CD14-positive monocyte (primary cell): Measurements from ENCODE around the gene TAS1R2. TPM values are rescaled to one million over a fixed set of nuclear protein-coding genes. Genes with fewer than 3 reads are reported as not detected.

Experiments used
- DNase-seq, 3 donors: peaks; one replicate each; pipeline ENCODE4 v3.0.0-alpha.2; 2011 to 2022
- H2AFZ ChIP-seq: 2 replicates; pipeline ENCODE4 v1.6.0; 2012; ENCODE audit warnings: mild to moderate bottlenecking, low read depth, low read length, inconsistent platforms; ENCODE audit not compliant: insufficient read depth, poor library complexity, severe bottlenecking
- H3K27ac ChIP-seq, 2 donors: 1 replicate in 1 of 2; 2 replicates in 1 of 2; pipeline ENCODE4 v1.5.1; 2012 to 2013; ENCODE audit warnings: low read length in 2 of 2, control low read depth in 1 of 2, inconsistent platforms in 1 of 2, low read depth in 1 of 2, mild to moderate bottlenecking in 1 of 2
- H3K27me3 ChIP-seq, 2 donors: one replicate each; pipeline versions ENCODE4 v1.6.0 to v1.6.1; 2011 to 2013; ENCODE audit warnings: low read length in 2 of 2; ENCODE audit not compliant: control insufficient read depth in 2 of 2, insufficient read depth in 2 of 2
- H3K36me3 ChIP-seq, 2 donors: replicated peaks in 1 of 2; 1 replicate in 1 of 2; 2 replicates in 1 of 2; pipeline versions ENCODE4 v1.5.1 to v1.6.1; 2012 to 2013; ENCODE audit warnings: low read length in 2 of 2, control low read depth in 1 of 2, inconsistent platforms in 1 of 2, mild to moderate bottlenecking in 1 of 2; ENCODE audit not compliant: insufficient read depth in 2 of 2, control insufficient read depth in 1 of 2
- H3K4me1 ChIP-seq, 2 donors: 1 replicate in 1 of 2; 2 replicates in 1 of 2; pipeline versions ENCODE4 v1.5.1 to v1.6.1; 2012 to 2013; ENCODE audit warnings: low read length in 2 of 2, control low read depth in 1 of 2, inconsistent platforms in 1 of 2, mild to moderate bottlenecking in 1 of 2, moderate library complexity in 1 of 2; ENCODE audit not compliant: insufficient read depth in 2 of 2, control insufficient read depth in 1 of 2
- H3K4me2 ChIP-seq: replicated peaks from 2 replicates; pipeline ENCODE3; 2012; ENCODE audit warnings: low read length, moderate library complexity, mild to moderate bottlenecking; ENCODE audit not compliant: poor library complexity, severe bottlenecking; ENCODE audit errors: extremely low read depth
- H3K4me3 ChIP-seq, 3 experiments: fragments of 200-600 bp in 1 of 3; sonication (generic) in 1 of 3; replicated peaks in 1 of 3; 1 replicate in 2 of 3; 2 replicates in 1 of 3; pipeline ENCODE4 v1.5.1; 2011 to 2013; ENCODE audit warnings: low read length in 3 of 3, mild to moderate bottlenecking in 3 of 3, control low read depth in 2 of 3, low read depth in 2 of 3, inconsistent platforms in 1 of 3, moderate library complexity in 1 of 3
- H3K79me2 ChIP-seq: 2 replicates; pipeline ENCODE4 v1.6.0; 2012; ENCODE audit warnings: mild to moderate bottlenecking, control low read depth, inconsistent platforms, low read length, moderate library complexity; ENCODE audit not compliant: insufficient read depth
- H3K9ac ChIP-seq: 2 replicates; pipeline ENCODE4 v1.6.0; 2017; ENCODE audit warnings: low read length, mild to moderate bottlenecking; ENCODE audit not compliant: insufficient read depth, poor library complexity, severe bottlenecking
- H3K9me3 ChIP-seq, 2 donors: replicated peaks in 1 of 2; 1 replicate in 1 of 2; 2 replicates in 1 of 2; pipeline versions ENCODE4 v1.5.1 to v1.6.1; 2012 to 2013; ENCODE audit warnings: low read length in 2 of 2, control low read depth in 1 of 2; ENCODE audit not compliant: control insufficient read depth in 1 of 2, insufficient read depth in 1 of 2
- H4K20me1 ChIP-seq: 2 replicates; pipeline ENCODE4 v1.6.0; 2012; ENCODE audit warnings: mild to moderate bottlenecking, low read length, control low read depth, moderate library complexity; ENCODE audit not compliant: insufficient read depth
- H3K27ac Mint-ChIP-seq, 7 donors: one replicate each; pipeline ENCODE4 v1.8.0; 2020; ENCODE audit warnings: mild to moderate bottlenecking in 7 of 7, mixed read lengths in 7 of 7, moderate library complexity in 6 of 7, inconsistent platforms in 2 of 7
- H3K27me3 Mint-ChIP-seq, 3 donors: one replicate each; pipeline ENCODE4 v1.8.0; 2021 to 2022; ENCODE audit warnings: low read depth in 3 of 3, mild to moderate bottlenecking in 3 of 3, mixed read lengths in 3 of 3, moderate library complexity in 3 of 3, inconsistent platforms in 1 of 3
- H3K36me3 Mint-ChIP-seq, 2 donors: one replicate each; pipeline ENCODE4 v1.8.0; 2020; ENCODE audit warnings: mixed read lengths in 2 of 2, inconsistent platforms in 1 of 2, mild to moderate bottlenecking in 1 of 2
- H3K4me1 Mint-ChIP-seq: one replicate; pipeline ENCODE4 v1.8.0; 2020; ENCODE audit warnings: mild to moderate bottlenecking, mixed read lengths
- H3K4me3 Mint-ChIP-seq, 2 donors: one replicate each; pipeline ENCODE4 v1.8.0; 2020; ENCODE audit warnings: mild to moderate bottlenecking in 2 of 2, mixed read lengths in 2 of 2, moderate library complexity in 1 of 2
- H3K9me3 Mint-ChIP-seq, 7 donors: one replicate each; pipeline ENCODE4 v1.8.0; 2020 to 2022; ENCODE audit warnings: mixed read lengths in 7 of 7, mild to moderate bottlenecking in 6 of 7, moderate library complexity in 6 of 7, inconsistent platforms in 2 of 7
- CTCF ChIP-seq: fragments of 200-600 bp; IDR thresholded peaks from one replicate; pipeline ENCODE4 v1.8.0; 2022; ENCODE audit warnings: antibody characterized with exemption, mild to moderate bottlenecking
- WGBS: methylation state at CpG from one replicate; pipeline ENCODE4 v1.1.5; 2013; ENCODE audit warnings: missing lambda C conversion rate; ENCODE audit not compliant: insufficient coverage; 5-methylcytosine and 5-hydroxymethylcytosine counted together
- intact Hi-C, 2 donors: fragments of 100-400 bp; cut with micrococcal nuclease; formaldehyde crosslinking; loops; one replicate each; pipeline versions ENCODE4 v1.15.0 to v1.15.1; 2023
- polyA plus RNA-seq, 3 donors: library from polyadenylated mRNA; depleted of rRNA in 1 of 3; unstranded in 2 of 3; stranded (reverse) in 1 of 3; fragments of 300-500 nt in 2 of 3; fragments of >200 nt in 1 of 3; fragmentation: Illumina TruSeq in 2 of 3; gene quantifications; 1 replicate in 2 of 3; 2 replicates in 1 of 3; pipeline ENCODE4 v1.2.3, GENCODE V29; 2012 to 2021

Gene TAS1R2
- polyA plus RNA-seq, 3 donors = not detected

DNA sequence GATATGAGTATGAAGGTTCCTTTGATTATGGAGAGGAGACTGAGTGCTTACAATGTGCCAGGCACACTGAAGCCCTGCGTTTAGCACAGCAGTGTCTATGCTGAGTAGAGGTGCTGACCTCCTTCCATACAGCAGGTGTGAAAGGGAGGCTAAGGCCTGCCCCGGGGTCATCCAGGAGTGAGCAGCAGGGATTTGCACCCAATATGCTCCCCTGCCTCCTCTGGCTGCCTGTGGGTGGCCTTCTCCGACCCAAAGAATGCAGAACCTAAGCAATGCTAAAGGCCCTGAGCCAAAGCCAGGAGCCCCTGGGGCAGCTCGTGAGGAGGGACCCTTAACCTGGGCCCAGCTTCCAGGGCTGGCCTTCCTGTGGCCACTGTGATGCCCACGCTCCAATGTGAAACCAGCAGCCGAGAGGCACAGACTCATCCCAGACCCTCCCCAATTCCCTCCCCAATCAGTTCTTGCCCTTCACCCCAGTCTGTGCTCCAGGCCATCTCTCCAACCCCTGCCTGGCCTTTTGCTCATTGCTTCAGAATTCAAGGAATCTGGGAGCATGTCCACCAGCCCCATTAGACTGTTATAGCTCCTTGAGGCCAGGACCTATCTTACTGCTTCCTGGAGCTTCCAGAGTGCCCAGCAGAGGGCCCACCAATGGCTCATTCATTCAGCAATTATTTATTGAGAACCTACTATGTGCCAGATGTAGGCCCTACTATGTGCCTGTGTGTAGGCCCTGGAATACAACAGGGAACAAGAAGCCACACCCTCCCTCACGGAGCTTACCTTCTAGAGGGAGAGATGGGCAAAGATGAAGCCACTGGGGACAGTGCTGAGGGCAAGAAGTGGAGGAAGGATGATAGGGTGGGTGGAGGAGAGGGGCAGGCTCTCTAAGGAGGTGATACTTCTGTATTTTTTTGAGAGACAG, 53.3 kb downstream of the TAS1R2 start:
- Histone ChIP-seq H3K9ac (no peak overlapping the region), H3K27ac (no peak overlapping the region), H2AFZ (no peak overlapping the region), H4K20me1 (no peaks in the 10 kb centered on the region), H3K4me1 (no peaks in the 10 kb centered on the region), H3K36me3 (no peaks in the 10 kb centered on the region), H3K9me3 (no peaks in the 10 kb centered on the region), H3K27me3 (no peaks in the 10 kb centered on the region), H3K4me3 (no peak overlapping the region), H3K4me2 (no peak overlapping the region), H3K79me2 (no peaks in the 10 kb centered on the region)
- no peak for DNase-seq
- intact Hi-C loops = no loop called here
- H3K4me1 Mint-ChIP-seq = no peaks in the 10 kb centered on the region
- no peak overlapping the region for H3K27ac Mint-ChIP-seq
- no peak overlapping the region for H3K4me3 Mint-ChIP-seq
- H3K27me3 Mint-ChIP-seq = peaks cover 6 to 13% (median 9%) of the 10 kb centered on the region in 3 donors
- WGBS = 81% methylated on average over 7 of the region's 7 CpGs
- no peaks in the 10 kb centered on the region for H3K9me3 Mint-ChIP-seq
- H3K36me3 Mint-ChIP-seq = no peaks in the 10 kb centered on the region
- no peak for TF ChIP-seq CTCF

GRCh38 chr1:18805150-18805879, 54.1 kb downstream of the TAS1R2 start:
- H3K9me3 ChIP-seq = no peaks in the 10 kb centered on the region
- no peak for TF ChIP-seq CTCF
- intact Hi-C loops = no loop called here
- no peaks in the 10 kb centered on the region for H3K4me1 ChIP-seq
- WGBS = 38% methylated on average over 8 of the region's 15 CpGs
- no peak overlapping the region for H3K4me3 Mint-ChIP-seq
- no peak overlapping the region for H3K4me2 ChIP-seq
- H3K79me2 ChIP-seq = no peaks in the 10 kb centered on the region
- no peak overlapping the region for H3K27ac Mint-ChIP-seq
- H3K9me3 Mint-ChIP-seq = no peaks in the 10 kb centered on the region
- no peaks in the 10 kb centered on the region for H3K4me1 Mint-ChIP-seq
- H2AFZ ChIP-seq = no peak overlapping the region
- H4K20me1 ChIP-seq = no peaks in the 10 kb centered on the region
- peaks cover 6 to 10% (median 9%) of the 10 kb centered on the region in 3 donors for H3K27me3 Mint-ChIP-seq
- no peak overlapping the region for H3K9ac ChIP-seq
- no peaks in the 10 kb centered on the region for H3K36me3 Mint-ChIP-seq
- no peaks in the 10 kb centered on the region for H3K36me3 ChIP-seq
- H3K4me3 ChIP-seq = no peak overlapping the region
- H3K27me3 ChIP-seq = no peaks in the 10 kb centered on the region
- H3K27ac ChIP-seq = no peak overlapping the region
- DNase-seq = no peak
